Neuronal stem cell (in vitro differentiated cells): Measurements from ENCODE around the gene CSMD2.

Experiments used
- DNase-seq: peaks from one replicate; pipeline ENCODE4 v3.0.0-alpha.2; 2013; ENCODE audit warnings: low spot score
- H2AFZ ChIP-seq: one replicate; pipeline ENCODE4 v1.6.1; 2013; ENCODE audit warnings: mild to moderate bottlenecking, low read length, inconsistent platforms
- H2AK5ac ChIP-seq: 2 replicates; pipeline ENCODE4 v1.6.1; 2013; ENCODE audit warnings: low read depth, mild to moderate bottlenecking, inconsistent platforms, low read length, moderate library complexity, mixed read lengths
- H2BK120ac ChIP-seq: 2 replicates; pipeline ENCODE4 v1.6.1; 2013; ENCODE audit warnings: low read depth, mild to moderate bottlenecking, inconsistent platforms, low read length, moderate library complexity, mixed read lengths
- H2BK12ac ChIP-seq: one replicate; pipeline ENCODE4 v1.6.1; 2013; ENCODE audit warnings: low read length, inconsistent platforms
- H2BK15ac ChIP-seq: 2 replicates; pipeline ENCODE4 v1.6.1; 2013; ENCODE audit warnings: mild to moderate bottlenecking, low read length, inconsistent platforms, mixed read lengths
- H2BK5ac ChIP-seq: one replicate; pipeline ENCODE4 v1.6.1; 2013; ENCODE audit warnings: inconsistent platforms, mild to moderate bottlenecking, low read length, moderate library complexity
- H3K14ac ChIP-seq: one replicate; pipeline ENCODE4 v1.6.1; 2013; ENCODE audit warnings: low read length, inconsistent platforms
- H3K18ac ChIP-seq: 2 replicates; pipeline ENCODE4 v1.6.1; 2013; ENCODE audit warnings: low read length, inconsistent platforms
- H3K23ac ChIP-seq: 2 replicates; pipeline ENCODE4 v1.6.1; 2013; ENCODE audit warnings: low read depth, mild to moderate bottlenecking, mixed read lengths, low read length, inconsistent platforms; ENCODE audit not compliant: poor library complexity
- H3K27ac ChIP-seq: replicated peaks from 3 replicates; pipeline ENCODE4 v1.5.1; 2013; ENCODE audit warnings: low read length, inconsistent platforms
- H3K27me3 ChIP-seq, 3 experiments: 2 replicates each; pipeline ENCODE4 v1.6.1; 2013; ENCODE audit warnings: low read length in 3 of 3, mild to moderate bottlenecking in 2 of 3, inconsistent platforms in 1 of 3, low read depth in 1 of 3, mixed read lengths in 1 of 3, moderate library complexity in 1 of 3; ENCODE audit not compliant: control insufficient read depth in 3 of 3, insufficient read depth in 3 of 3
- H3K36me3 ChIP-seq, 2 donors: replicated peaks in 1 of 2; 2 replicates each; pipeline ENCODE4 v1.6.1; 2013; ENCODE audit warnings: low read length in 2 of 2; ENCODE audit not compliant: control insufficient read depth in 2 of 2, insufficient read depth in 2 of 2
- H3K4ac ChIP-seq: 2 replicates; pipeline ENCODE4 v1.6.1; 2013; ENCODE audit warnings: inconsistent platforms, mild to moderate bottlenecking, low read length, moderate library complexity
- H3K4me1 ChIP-seq, 2 donors: 1 replicate in 1 of 2; 2 replicates in 1 of 2; pipeline ENCODE4 v1.6.1; 2013; ENCODE audit warnings: low read length in 2 of 2, low read depth in 1 of 2; ENCODE audit not compliant: control insufficient read depth in 2 of 2, insufficient read depth in 1 of 2
- H3K4me2 ChIP-seq: one replicate; pipeline ENCODE4 v1.6.1; 2013; ENCODE audit warnings: mild to moderate bottlenecking, low read length, inconsistent platforms; ENCODE audit not compliant: insufficient read depth, poor library complexity, severe bottlenecking
- H3K4me3 ChIP-seq, 2 donors: 2 replicates each; pipeline ENCODE4 v1.5.1; 2013; ENCODE audit warnings: low read length in 2 of 2, mild to moderate bottlenecking in 2 of 2, inconsistent platforms in 1 of 2, moderate library complexity in 1 of 2
- H3K79me1 ChIP-seq: one replicate; pipeline ENCODE4 v1.6.1; 2013; ENCODE audit warnings: low read depth, mild to moderate bottlenecking, inconsistent platforms, low read length, moderate library complexity
- H3K9ac ChIP-seq: one replicate; pipeline ENCODE4 v1.6.1; 2013; ENCODE audit warnings: mild to moderate bottlenecking, low read depth, low read length, inconsistent platforms; ENCODE audit not compliant: poor library complexity
- H3K9me3 ChIP-seq, 2 donors: replicated peaks in 1 of 2; 2 replicates each; pipeline versions ENCODE3 to v1.6.1; 2013; ENCODE audit warnings: low read length in 2 of 2, mild to moderate bottlenecking in 2 of 2, inconsistent platforms in 1 of 2, low read depth in 1 of 2, mixed read lengths in 1 of 2, moderate library complexity in 1 of 2; ENCODE audit not compliant: control insufficient read depth in 2 of 2, insufficient read depth in 1 of 2
- H4K8ac ChIP-seq: one replicate; pipeline ENCODE4 v1.6.1; 2013; ENCODE audit warnings: low read depth, mild to moderate bottlenecking, inconsistent platforms, low read length, moderate library complexity
- H4K91ac ChIP-seq: one replicate; pipeline ENCODE4 v1.6.1; 2013; ENCODE audit warnings: low read length, low read depth, mild to moderate bottlenecking, inconsistent platforms; ENCODE audit not compliant: poor library complexity
- WGBS, 2 donors: extraction: QIAGEN DNeasy Blood & Tissue Kit; methylation state at CpG; one replicate each; pipeline ENCODE4 v1.1.7; 2013; ENCODE audit warnings: missing lambda C conversion rate in 2 of 2, mixed read lengths in 1 of 2; ENCODE audit not compliant: insufficient read length in 2 of 2, insufficient replicate concordance in 1 of 2; ENCODE audit errors: extremely low coverage in 2 of 2; 5-methylcytosine and 5-hydroxymethylcytosine counted together

CSMD2 gene

DNA sequence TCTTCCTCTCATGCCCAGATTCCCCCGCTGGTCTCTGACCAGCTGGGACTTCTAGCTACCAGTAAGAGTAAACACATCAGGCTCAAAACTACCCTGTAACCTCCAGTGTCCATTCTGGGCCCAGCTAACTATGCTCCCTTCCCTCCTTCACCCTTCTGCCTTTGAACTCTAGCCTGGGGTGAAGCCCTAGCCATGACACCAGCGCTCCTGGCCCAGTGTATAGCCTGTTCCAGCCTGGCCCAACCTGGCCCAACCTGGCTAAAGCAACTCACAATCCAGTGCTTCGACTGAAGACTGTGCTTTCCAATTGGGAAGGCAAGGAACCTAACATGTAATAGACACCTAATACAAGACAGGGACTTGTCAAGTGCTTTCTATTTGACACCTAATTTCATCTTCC, 27.6 kb downstream of the CSMD2 start:
- H2BK120ac ChIP-seq: no peak overlapping the region
- no peaks in the 10 kb centered on the region for H3K79me1 ChIP-seq
- H3K27me3 ChIP-seq: no peaks in the 10 kb centered on the region
- no peak overlapping the region for H3K4ac ChIP-seq
- no peaks in the 10 kb centered on the region for H3K4me1 ChIP-seq
- H3K9ac ChIP-seq: no peak overlapping the region
- DNase-seq: no peak
- no peak overlapping the region for H3K14ac ChIP-seq
- no peak overlapping the region for H3K4me2 ChIP-seq
- no peak overlapping the region for H3K4me3 ChIP-seq
- H3K9me3 ChIP-seq: no peaks in the 10 kb centered on the region
- no peak overlapping the region for H2AFZ ChIP-seq
- H3K23ac ChIP-seq: no peak overlapping the region
- H2BK5ac ChIP-seq: no peak overlapping the region
- no peak overlapping the region for H2BK15ac ChIP-seq
- no peak overlapping the region for H3K27ac ChIP-seq
- no peak overlapping the region for H4K91ac ChIP-seq
- H2AK5ac ChIP-seq: no peak overlapping the region
- WGBS, 2 donors: no CpG with 5 or more reads among the region's 3 CpGs
- no peak overlapping the region for H3K18ac ChIP-seq
- no peak overlapping the region for H2BK12ac ChIP-seq
- H3K36me3 ChIP-seq: no peaks in the 10 kb centered on the region
- H4K8ac ChIP-seq: no peak overlapping the region

DNA sequence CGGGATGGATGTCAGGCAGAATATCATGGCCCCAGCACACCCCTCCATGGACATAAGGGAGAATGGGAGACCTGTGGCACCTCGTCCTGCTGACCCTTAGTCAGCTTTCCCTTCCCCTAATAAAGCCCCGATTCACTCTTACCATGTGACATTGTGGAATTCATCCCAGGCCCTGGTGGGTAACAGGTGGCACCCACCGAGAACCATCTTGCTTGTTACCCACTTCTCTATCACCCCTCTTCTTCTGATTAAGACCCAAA, 32.9 kb downstream of the CSMD2 start:
- Histone ChIP-seq H2BK15ac (no peak overlapping the region), H4K91ac (no peak overlapping the region), H2BK5ac (no peak overlapping the region), H3K4me3 (no peak overlapping the region), H2AK5ac (no peak overlapping the region), H3K4me2 (no peak overlapping the region), H3K9ac (no peak overlapping the region), H3K4me1 (no peaks in the 10 kb centered on the region), H4K8ac (no peak overlapping the region), H2BK120ac (no peak overlapping the region), H3K23ac (no peak overlapping the region), H3K27ac (no peak overlapping the region), H3K9me3 (no peaks in the 10 kb centered on the region), H2AFZ (no peak overlapping the region), H3K79me1 (no peaks in the 10 kb centered on the region), H3K14ac (no peak overlapping the region), H3K36me3 (no peaks in the 10 kb centered on the region), H3K18ac (no peak overlapping the region), H3K4ac (no peak overlapping the region), H3K27me3 (no peaks in the 10 kb centered on the region), H2BK12ac (no peak overlapping the region)
- no peak for DNase-seq
- no CpG with 5 or more reads among the region's 4 CpGs for WGBS, 2 donors

DNA sequence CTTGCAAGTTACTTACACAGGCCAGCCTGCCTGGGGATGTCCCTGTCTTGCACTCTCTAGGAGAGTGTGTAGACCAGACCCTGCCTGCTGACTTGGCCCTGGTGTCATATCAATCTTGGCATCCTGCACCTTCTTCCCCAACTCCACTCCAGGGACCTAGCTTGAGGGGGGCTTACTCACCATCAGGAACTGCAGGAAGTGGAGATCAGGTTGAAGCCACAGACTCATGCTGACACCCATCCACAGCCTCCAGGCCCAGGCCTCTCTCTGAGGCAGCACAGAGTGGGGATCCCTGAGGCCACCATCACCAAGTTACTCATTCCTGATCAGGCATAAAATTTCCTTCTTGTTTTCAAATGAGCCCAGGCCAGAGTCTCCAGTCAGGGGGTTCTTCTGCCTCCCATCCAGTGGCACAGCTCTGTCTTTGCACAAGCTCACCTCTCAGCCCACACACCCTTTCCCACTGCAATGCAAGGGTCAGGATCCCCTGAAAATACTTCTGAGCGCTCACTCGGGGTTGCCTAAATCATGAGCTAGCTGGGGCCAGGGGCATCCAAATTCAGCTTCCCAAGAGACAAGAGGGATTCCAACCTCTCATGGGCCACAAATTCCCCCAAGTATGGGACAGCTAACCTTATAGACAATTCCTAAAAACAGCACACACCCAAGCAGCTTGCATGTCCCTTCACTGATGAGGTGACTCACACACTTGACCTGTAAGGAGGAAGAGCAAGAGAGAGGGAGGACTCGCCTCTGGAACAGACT, 33.5 kb downstream of the CSMD2 start:
- Histone ChIP-seq H4K8ac (no peak overlapping the region), H2AFZ (no peak overlapping the region), H2BK15ac (no peak overlapping the region), H3K9ac (no peak overlapping the region), H2AK5ac (no peak overlapping the region), H3K4me2 (no peak overlapping the region), H2BK12ac (no peak overlapping the region), H3K23ac (no peak overlapping the region), H2BK5ac (no peak overlapping the region), H3K18ac (no peak overlapping the region), H3K27ac (no peak overlapping the region), H3K9me3 (no peaks in the 10 kb centered on the region), H3K27me3 (peaks cover 0 to 2% (median 0%) of the 10 kb centered on the region in 3 experiments), H3K79me1 (no peaks in the 10 kb centered on the region), H3K4me3 (no peak overlapping the region), H2BK120ac (no peak overlapping the region), H3K36me3 (no peaks in the 10 kb centered on the region), H3K4ac (no peak overlapping the region), H3K14ac (no peak overlapping the region), H3K4me1 (no peaks in the 10 kb centered on the region), H4K91ac (no peak overlapping the region)
- WGBS, 2 donors: no CpG with 5 or more reads among the region's 3 CpGs
- DNase-seq: no peak

DNA sequence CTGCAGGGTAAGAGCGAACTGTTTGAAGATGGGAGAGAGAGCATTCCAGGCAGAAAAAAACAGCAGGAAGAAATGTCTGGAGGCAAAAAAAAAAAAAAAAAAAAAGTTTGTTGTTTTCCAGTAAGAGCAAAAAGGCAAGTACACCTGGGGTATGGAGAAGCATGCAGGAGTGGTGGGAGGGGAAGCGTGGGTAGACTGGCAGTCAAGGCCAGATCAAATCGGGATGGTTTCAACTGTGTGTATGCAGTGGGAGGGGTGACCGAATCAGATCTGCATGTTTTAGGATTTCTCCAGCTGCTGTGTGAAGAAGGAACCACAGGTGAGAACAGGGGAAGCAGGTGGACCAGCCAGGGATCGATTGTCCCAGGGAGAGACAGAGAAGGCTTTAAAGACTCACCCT, 34.7 kb downstream of the CSMD2 start:
- no peak for DNase-seq
- H3K4me3 ChIP-seq: no peak overlapping the region
- WGBS, 2 donors: no CpG with 5 or more reads among the region's 5 CpGs

More for the DNA sequence above, 34.7 kb downstream of the CSMD2 start:
- Histone ChIP-seq H2BK120ac (no peak overlapping the region), H2BK5ac (no peak overlapping the region), H3K18ac (no peak overlapping the region), H3K79me1 (no peaks in the 10 kb centered on the region), H3K9me3 (no peaks in the 10 kb centered on the region), H2BK12ac (no peak overlapping the region), H3K9ac (no peak overlapping the region), H4K8ac (no peak overlapping the region), H2BK15ac (no peak overlapping the region), H3K23ac (no peak overlapping the region), H4K91ac (no peak overlapping the region), H3K14ac (no peak overlapping the region), H3K4me2 (no peak overlapping the region), H3K27me3 (peaks cover 0 to 4% (median 0%) of the 10 kb centered on the region in 3 experiments), H3K27ac (no peak overlapping the region), H3K4me1 (no peaks in the 10 kb centered on the region), H3K36me3 (no peaks in the 10 kb centered on the region), H2AFZ (no peak overlapping the region), H2AK5ac (no peak overlapping the region), H3K4ac (no peak overlapping the region)
